ENCODE results near the gene RNPEP.

RNPEP gene

GRCh38 chr1:202029171-202029665, 46.8 kb downstream of the RNPEP start:
- DNase-seq (ENCODE audit: low read depth): peak; percentile 76
- TF ChIP-seq, protein P1, sequence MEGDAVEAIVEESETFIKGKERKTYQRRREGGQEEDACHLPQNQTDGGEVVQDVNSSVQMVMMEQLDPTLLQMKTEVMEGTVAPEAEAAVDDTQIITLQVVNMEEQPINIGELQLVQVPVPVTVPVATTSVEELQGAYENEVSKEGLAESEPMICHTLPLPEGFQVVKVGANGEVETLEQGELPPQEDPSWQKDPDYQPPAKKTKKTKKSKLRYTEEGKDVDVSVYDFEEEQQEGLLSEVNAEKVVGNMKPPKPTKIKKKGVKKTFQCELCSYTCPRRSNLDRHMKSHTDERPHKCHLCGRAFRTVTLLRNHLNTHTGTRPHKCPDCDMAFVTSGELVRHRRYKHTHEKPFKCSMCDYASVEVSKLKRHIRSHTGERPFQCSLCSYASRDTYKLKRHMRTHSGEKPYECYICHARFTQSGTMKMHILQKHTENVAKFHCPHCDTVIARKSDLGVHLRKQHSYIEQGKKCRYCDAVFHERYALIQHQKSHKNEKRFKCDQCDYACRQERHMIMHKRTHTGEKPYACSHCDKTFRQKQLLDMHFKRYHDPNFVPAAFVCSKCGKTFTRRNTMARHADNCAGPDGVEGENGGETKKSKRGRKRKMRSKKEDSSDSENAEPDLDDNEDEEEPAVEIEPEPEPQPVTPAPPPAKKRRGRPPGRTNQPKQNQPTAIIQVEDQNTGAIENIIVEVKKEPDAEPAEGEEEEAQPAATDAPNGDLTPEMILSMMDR (conservative IDR thresholded peaks at IDR 0.05; ENCODE audit: low read depth, low read length): no peak
- H3K4me3 ChIP-seq (ENCODE audit: low read depth, low read length): no peak overlapping the region

DNA sequence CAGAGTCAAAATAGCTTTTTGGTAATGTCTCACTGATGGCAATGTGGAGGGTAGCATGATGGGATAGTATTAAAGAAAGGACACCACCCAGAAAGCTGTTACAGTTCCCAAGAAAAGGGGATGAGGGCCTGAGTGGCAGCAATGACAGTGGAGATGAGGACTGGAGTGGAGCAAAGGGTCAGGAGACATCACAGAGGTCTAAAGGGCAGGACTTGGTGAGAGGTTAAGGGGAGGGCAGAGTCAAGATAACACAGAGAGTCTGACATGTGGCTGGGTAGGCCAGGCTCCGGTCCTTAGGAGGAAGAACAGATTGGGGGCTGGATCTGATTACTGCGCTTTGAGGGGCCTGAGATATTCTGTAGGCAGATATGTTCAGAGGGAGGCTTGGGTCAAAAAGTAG, 47.3 kb downstream of the RNPEP start:
- DNase-seq (ENCODE audit: low read depth): no peak
- no peak overlapping the region for H3K4me3 ChIP-seq (ENCODE audit: low read depth, low read length)
- TF ChIP-seq, protein P1 (conservative IDR thresholded peaks at IDR 0.05; ENCODE audit: low read depth, low read length): no peak

- TF ChIP-seq, protein P1 (conservative IDR thresholded peaks at IDR 0.05; ENCODE audit: low read depth, low read length): no peak
- no peak overlapping the region for H3K4me3 ChIP-seq (ENCODE audit: low read depth, low read length)
- no peak for DNase-seq (ENCODE audit: low read depth)
Measured at GRCh38 chr1:202031796-202032195, 49.3 kb downstream of the RNPEP start.

GRCh38 chr1:202034149-202034682, 51.8 kb downstream of the RNPEP start:
- TF ChIP-seq, protein P1 (conservative IDR thresholded peaks at IDR 0.05; ENCODE audit: low read depth, low read length): no peak
- H3K4me3 ChIP-seq (ENCODE audit: low read depth, low read length): no peak overlapping the region
- no peak for DNase-seq (ENCODE audit: low read depth)

GRCh38 chr1:202034683-202035462, 52.4 kb downstream of the RNPEP start:
- peak; percentile 97 for DNase-seq (ENCODE audit: low read depth)
- TF ChIP-seq, protein P1 (conservative IDR thresholded peaks at IDR 0.05; ENCODE audit: low read depth, low read length): no peak
- no peak overlapping the region for H3K4me3 ChIP-seq (ENCODE audit: low read depth, low read length)

- no peak overlapping the region for H3K4me3 ChIP-seq (ENCODE audit: low read depth, low read length)
- TF ChIP-seq, protein P1 (conservative IDR thresholded peaks at IDR 0.05; ENCODE audit: low read depth, low read length): no peak
- no peak for DNase-seq (ENCODE audit: low read depth)
Measured at GRCh38 chr1:202036595-202037387, 54.3 kb downstream of the RNPEP start.
